Inflammatory macrophage treated with lipopolysaccharide for 4 hours (primary cell): Measurements from ENCODE around the gene TNFRSF8.
"Not testable (repeated sequence)": the region's sequence is repeated elsewhere in the genome, so short reads cannot be mapped to it uniquely, and the experiment has no call there.

Experiments used
- DNase-seq: peaks from one replicate; pipeline ENCODE4 v3.0.0-alpha.2; 2020

Gene TNFRSF8

DNA sequence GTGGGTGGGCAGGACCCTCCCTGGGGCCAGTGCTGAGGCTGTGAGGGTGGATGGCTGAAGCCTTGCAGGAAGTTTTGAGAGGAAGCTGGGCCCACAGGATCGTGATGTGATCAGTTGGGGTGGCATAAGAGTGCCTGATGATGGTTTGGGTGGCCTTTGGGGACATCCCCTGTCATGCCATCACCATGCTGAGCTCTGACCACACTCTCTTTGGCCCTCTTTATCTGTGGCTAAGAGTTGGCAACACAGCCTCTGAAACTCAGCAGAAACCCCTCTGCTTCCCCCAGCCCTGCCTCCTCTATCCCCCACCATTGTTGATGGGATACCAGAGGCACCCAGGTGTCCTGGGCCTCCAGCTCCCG is 24.0 kb upstream of the TNFRSF8 start:
- peak; percentile 77 for DNase-seq

DNA sequence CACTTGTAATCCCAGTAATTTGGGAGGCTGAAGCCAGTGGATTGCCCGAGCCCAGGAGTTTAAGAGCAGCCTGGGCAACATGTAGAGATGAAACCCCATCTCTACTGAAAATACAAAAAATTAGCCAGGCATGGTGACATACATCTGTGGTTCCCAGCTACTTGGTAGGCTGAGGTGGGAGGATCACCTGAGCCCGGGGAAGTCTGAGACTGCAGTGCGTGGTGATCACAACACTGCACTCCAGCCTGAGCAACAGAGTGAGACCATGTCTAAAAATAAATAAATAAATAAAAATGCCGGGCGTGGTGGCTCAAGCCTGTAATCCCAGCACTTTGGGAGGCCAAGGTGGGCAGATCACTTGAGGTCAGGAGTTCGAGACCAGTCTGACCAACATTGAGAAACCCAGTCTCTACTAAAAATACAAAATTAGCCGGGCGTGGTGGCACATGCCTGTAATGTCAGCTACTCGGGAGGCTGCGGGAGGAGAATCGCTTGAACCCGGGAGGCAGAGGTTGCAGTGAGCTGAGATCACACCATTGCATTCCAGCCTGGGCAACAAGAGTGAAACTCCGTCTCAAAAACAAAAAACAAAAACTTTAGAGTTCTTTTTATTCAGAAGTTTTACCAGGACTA is 23.2 kb upstream of the TNFRSF8 start:
- not testable (repeated sequence) for DNase-seq

GRCh38 chr1:12040457-12041051 is 22.5 kb upstream of the TNFRSF8 start:
- DNase-seq, result no peak

DNA sequence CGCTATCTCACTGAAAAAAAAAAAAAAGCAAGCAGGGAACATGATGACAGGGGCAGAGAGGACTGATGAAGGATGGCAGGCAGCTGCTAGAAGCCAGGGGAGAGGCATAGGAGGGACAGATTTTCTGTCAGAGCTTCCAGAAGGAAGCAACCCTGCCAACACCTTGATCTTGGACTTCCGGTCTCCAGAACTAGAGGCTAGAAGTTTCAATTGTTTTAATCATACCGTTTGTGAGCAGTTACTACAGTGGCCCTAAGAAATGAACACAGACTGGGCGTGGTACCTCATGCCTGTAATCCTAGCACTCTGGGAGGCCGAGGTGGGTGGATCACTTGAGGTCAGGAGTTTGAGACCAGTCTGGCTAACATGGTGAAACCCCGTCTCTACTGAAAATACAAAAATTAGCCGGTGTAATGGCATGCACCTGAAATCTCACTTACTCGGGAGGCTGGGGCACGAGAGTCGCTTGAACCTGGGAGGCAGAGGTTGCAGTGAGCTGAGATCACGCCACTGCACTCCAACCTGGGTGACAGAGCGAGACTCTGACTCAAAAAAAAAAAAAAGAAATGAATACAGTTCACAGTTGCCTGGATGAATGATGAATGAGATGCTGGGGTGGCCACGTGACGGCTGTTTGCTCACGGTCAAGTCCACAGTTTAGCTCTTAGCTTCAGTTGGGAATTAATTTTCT is 18.8 kb upstream of the TNFRSF8 start:
- DNase-seq, result not testable (repeated sequence)

GRCh38 chr1:12046749-12047119 is 16.4 kb upstream of the TNFRSF8 start:
- DNase-seq, result no peak

DNA sequence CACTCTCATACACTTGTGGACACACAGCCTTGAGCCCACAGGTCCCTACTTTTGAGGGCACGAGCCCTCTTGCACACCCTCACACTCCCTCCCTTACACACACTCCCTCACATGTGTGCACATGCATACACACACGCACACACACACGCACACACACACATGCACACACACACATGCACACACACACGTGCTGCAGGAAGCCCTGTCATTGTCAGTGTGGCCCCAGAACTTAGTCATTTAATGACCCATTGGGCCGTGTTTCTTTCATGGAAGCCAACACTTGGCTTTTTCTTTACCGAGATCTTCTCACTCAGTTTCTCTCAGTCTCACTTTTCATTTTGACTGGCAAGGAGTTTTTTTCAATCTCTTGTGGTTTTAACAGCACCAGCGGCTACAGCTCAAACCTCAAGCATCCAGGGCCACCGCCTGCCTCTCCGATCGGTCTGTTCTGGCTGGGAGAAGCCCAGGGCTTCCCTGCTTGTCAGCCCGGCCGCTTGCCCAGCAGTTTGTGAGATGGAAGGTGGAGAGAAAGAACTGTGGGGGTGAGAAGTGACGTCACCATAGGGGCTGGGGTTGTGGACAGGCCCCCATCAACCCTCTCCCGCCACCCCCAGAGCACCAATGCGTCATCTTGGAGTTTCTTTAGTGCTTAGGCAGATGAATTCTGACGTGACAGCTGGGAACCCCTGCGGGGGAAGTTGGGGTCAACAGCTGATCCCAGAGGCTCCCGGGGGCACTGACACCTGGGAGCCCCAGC is 15.8 kb upstream of the TNFRSF8 start:
- DNase-seq, result peak; percentile 15

DNA sequence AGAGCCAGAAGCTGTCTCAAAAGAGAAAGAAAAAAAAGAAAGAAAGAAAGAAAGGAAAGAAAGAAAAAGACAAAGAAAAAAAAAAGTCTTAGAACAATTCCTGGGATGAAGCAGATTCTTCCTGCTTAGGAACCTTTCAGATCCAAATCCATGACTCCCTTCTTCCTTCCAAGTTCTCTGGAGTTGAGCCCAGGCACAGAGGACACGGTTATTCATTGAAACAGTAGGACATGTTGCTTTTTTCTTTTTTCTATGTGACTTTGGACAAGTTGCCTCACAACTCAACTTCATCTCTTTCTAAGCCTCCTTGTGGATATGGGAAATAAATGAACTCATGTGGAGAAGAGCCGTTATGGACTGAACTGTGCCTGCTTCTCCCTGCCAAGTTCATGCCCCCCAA is 14.7 kb upstream of the TNFRSF8 start:
- no peak for DNase-seq

DNA sequence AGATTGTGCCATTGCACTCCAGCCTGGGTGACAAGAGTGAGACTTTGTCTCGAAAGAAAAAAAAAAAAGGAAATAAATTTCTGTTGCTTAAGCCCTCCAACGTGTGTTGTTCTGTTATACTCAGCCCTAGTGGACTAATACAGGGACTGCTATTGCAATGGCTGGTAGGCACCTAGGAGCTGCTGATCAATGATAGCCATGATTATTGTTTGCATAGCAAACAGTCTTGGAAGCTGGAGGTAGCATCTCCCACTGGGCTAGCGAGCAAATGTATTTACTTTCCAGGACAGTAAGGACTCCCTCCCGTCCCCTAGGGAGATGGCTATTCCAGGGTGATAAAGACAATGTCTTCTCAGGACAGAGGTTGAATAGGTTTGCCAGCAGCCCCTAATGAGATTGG is 13.5 kb upstream of the TNFRSF8 start:
- DNase-seq, result peak; percentile 55

GRCh38 chr1:12051361-12051760 is 11.7 kb upstream of the TNFRSF8 start:
- no peak for DNase-seq

DNA sequence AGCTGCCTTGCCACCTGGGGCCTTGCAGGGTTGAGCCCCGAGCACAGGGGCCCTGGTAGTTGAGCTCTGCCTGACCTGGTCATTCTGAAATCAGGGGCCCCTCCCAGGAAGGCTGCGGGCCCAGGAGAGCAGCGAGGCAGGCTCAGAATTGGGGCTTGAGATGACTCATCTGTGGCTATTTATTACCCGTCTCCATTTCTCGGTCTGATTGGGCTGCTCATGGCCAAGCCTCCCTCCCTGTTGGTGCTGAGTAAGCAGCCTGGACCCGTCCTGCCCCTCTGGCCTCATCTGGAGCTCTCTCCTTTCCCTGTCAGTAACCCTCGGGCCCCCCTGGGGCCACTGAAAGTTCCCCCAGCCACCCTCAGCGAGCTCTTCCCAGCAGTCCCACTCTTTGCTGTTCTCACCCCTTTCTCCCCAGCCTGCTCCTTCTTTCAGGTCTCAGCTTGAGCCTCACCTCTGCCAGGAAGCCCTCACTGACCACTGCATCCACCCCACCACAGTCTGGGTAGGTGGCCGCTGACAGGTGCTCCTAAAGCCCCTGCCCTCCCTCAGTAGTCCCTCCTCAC is 11.0 kb upstream of the TNFRSF8 start:
- peak; percentile 48 for DNase-seq

DNA sequence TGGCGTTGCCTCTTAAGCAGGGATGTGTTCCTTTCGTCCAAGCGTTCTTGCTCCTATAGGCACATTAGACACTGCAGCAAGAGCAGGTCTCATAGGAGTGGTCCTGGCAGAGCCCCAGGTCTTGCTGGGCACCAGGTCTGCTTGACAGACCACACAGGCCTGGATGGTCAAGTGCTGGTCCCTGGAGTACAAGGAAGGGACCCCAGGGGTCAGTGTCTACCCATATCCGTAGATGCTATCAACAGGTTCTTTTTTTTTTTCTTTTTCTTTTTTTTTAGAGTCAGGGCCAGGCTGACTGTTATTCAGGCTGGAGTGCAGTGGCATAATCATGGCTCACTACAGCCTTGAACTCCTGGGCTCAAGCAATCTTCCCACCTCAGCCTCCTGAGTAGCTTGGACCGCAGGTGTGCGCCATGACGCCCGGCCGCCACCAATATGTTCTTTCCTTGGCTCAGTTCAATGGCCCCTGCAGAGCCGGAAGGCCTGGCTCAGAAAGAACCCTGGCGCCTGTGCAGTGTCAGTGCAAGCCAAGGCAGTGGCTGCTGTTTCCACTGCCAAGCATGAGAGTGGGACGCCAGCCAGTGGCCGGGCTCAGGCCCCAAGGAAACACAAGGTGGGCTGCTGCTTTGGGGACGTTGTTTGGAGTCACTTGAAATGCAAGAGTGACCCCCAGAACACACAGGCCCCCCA is 10.0 kb upstream of the TNFRSF8 start:
- no peak for DNase-seq

- DNase-seq, result no peak
Observed at GRCh38 chr1:12053752-12054548, 9.2 kb upstream of the TNFRSF8 start.

DNA sequence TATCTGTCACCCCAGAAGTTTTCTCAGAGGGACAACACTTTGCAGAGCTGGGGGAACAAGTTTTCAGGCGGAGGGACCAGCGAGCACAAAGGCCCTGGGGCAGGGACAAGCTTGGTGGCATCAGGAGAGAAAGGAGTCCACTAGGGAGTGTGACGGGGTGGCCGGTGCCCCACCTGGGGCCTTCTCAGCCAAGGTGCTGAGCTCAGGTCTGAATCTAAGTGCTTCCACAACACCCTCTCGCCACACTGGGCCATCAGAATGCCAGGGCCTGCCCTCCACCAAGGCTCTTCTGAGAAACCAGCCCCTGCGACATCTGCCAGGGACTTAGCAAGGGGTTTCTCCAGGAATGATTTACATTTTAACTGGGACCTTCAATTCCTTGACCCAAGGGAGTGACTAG is 7.8 kb upstream of the TNFRSF8 start:
- DNase-seq, result no peak

DNA sequence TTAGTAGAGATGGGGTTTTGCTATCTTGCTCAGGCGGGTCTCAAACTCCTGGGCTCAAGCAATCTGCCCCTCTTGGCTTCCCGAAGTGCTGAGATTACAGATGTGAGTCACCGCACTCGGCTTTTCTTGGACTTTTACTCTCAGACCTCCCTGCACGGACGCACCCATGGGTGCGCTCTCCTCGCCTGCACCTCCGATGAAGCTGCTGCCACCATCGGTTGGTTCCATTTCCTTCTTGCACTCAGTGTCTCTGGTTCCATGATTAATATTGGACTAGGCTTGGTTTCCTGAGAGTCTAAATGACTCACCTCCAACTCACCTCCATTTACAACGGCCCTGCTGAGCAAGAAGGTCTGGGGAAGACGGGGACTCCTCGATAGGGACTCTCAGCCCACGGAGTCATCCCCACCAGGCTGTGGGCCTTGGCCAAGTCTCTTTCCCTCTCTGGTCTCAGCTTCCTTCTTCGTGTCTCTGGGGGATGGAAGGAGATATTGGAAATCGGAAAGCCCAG is 6.7 kb upstream of the TNFRSF8 start:
- DNase-seq, result no peak

- peak; percentile 46 for DNase-seq
Observed at GRCh38 chr1:12057382-12057781, 5.7 kb upstream of the TNFRSF8 start.

GRCh38 chr1:12057940-12058687 is 5.0 kb upstream of the TNFRSF8 start:
- DNase-seq, result no peak

DNA sequence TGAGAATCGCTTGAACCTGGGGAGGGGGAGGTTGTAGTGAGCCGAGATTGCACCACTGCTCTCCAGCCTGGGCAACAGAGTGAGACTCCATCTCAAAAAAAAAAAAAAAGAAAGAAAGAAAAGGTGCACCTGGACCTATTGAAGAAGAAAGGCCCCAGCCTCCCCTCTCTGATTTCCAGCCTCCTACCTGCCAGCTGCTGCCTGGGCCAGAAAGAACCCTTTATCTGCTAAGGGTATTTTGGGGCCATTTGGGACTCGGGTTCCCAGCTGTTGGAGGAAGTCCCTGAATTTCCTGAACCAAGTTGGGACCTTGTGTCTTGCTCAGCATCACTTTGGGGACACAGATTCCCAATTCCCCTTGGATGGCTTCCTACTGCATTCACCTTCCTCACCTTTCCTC is 3.9 kb upstream of the TNFRSF8 start:
- no peak for DNase-seq

DNA sequence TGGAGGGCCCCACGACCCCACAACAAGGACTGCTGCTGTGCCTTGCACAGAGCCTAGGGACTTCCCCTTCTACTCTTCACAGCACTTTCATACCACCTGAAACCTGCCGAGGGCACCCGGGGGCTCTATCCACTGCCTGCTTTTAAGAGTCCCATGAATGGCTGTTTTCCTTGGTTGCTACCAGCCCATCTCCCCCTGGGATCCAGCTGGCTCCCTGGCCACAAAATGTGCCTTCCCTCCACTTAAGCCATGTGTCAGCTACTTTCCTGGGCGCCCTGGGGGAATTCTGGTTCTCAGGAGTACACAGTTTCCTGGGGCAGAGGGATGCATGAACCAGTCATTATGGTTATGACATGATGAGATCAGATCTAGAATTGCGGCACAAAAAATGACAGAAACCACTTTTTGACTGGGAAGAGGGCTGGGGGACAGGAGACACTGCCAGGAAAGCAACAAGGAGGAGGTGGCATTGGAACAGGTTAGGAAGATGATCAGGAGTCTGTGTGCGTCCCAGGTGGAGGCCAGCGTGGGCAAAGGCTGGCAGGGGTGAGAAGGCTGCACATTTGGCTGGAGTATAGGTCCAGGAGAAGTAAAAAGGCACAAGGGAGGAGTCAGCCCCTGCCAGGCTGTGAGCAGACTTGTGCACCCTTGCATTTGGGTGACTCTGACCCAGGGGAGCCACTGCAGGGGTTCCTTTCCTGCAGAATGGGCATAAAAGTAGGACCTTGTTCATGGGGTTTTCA is 3.2 kb upstream of the TNFRSF8 start:
- DNase-seq, result no peak

DNA sequence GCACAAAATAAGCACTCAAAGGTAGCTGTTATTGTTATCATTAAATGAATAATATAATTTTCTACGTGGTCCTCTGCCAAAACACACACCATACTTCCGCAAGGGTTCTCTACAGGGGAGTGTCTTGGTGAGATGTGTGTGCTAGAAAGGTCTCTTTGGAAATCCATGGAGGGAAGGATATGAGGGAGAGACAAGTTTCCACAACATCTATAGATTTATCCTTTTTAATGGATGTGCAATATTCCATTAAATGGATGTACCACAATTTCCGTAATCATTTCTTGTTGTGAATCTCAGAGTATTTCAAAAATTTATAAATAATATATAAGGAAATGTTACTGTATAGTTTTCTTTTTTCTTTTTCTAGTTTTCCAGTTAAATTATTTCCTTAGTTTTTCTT is 2.6 kb upstream of the TNFRSF8 start:
- DNase-seq, result no peak
